GM18502 (cell line): ENCODE data around the gene ATE1.

ENCODE experiments used
- ATAC-seq: cut with Tn5 transposase; IDR thresholded peaks from one replicate; pipeline ENCODE4 v1.9.1; 2021; ENCODE audit warnings: mild to moderate bottlenecking; ENCODE audit not compliant: unreplicated experiment, poor library complexity

The ATE1 gene

GRCh38 chr10:121753726-121754476 is 173.9 kb downstream of the ATE1 start:
- ATAC-seq: peak; percentile 94

- no peak for ATAC-seq
Observed at GRCh38 chr10:121751191-121751760, 176.6 kb downstream of the ATE1 start.

- no peak for ATAC-seq
Observed at GRCh38 chr10:121747163-121747775, 180.6 kb downstream of the ATE1 start.

GRCh38 chr10:121741248-121741792 is 186.5 kb downstream of the ATE1 start:
- no peak for ATAC-seq

GRCh38 chr10:121740069-121740468 is 187.8 kb downstream of the ATE1 start:
- ATAC-seq: no peak

- no peak for ATAC-seq
Observed at GRCh38 chr10:121739114-121739513, 188.7 kb downstream of the ATE1 start.

GRCh38 chr10:121736315-121737130 is 191.3 kb downstream of the ATE1 start:
- no peak for ATAC-seq

GRCh38 chr10:121735263-121735662 is 192.6 kb downstream of the ATE1 start:
- no peak for ATAC-seq

- ATAC-seq: no peak
Observed at GRCh38 chr10:121734589-121735045, 193.2 kb downstream of the ATE1 start.

GRCh38 chr10:121732656-121733445 is 195.0 kb downstream of the ATE1 start:
- no peak for ATAC-seq

GRCh38 chr10:121732172-121732571 is 195.7 kb downstream of the ATE1 start:
- no peak for ATAC-seq

- ATAC-seq: no peak
Observed at GRCh38 chr10:121724282-121724681, 203.5 kb downstream of the ATE1 start.

GRCh38 chr10:121722665-121723064 is 205.2 kb downstream of the ATE1 start:
- no peak for ATAC-seq

GRCh38 chr10:121721257-121721656 is 206.6 kb downstream of the ATE1 start:
- ATAC-seq: no peak

- ATAC-seq: no peak
Observed at GRCh38 chr10:121715969-121716368, 211.9 kb downstream of the ATE1 start.

- no peak for ATAC-seq
Observed at GRCh38 chr10:121715076-121715475, 212.8 kb downstream of the ATE1 start.

GRCh38 chr10:121713486-121713885 is 214.3 kb downstream of the ATE1 start:
- no peak for ATAC-seq

- ATAC-seq: no peak
Observed at GRCh38 chr10:121710971-121711370, 216.9 kb downstream of the ATE1 start.

- no peak for ATAC-seq
Observed at GRCh38 chr10:121710207-121710606, 217.6 kb downstream of the ATE1 start.

GRCh38 chr10:121709675-121710073 is 218.2 kb downstream of the ATE1 start:
- ATAC-seq: no peak
